ENCODE data around the gene ILK.

ILK gene

GRCh38 chr11:6603287-6604080 is at the start of gene ILK, which contains the start of gene RRP8:
ILK (plus strand) TSS chr11:6603774; CDS start chr11:6604272, 498 bp downstream.
RRP8 (minus strand) TSS chr11:6603616; CDS start chr11:6603502, 114 bp downstream.
- TF ChIP-seq CTCF (IDR thresholded peaks at IDR 0.05) = no peak

- no peak for TF ChIP-seq CTCF (IDR thresholded peaks at IDR 0.05)
These were observed 48.5 kb upstream of the ILK start for GRCh38 chr11:6554828-6555706.

GRCh38 chr11:6556139-6556949 is 47.2 kb upstream of the ILK start:
- TF ChIP-seq CTCF (IDR thresholded peaks at IDR 0.05) = no peak

GRCh38 chr11:6557063-6557462 is 46.5 kb upstream of the ILK start:
- no peak for TF ChIP-seq CTCF (IDR thresholded peaks at IDR 0.05)

GRCh38 chr11:6557761-6558674 is 45.6 kb upstream of the ILK start:
- TF ChIP-seq CTCF (IDR thresholded peaks at IDR 0.05) = no peak

GRCh38 chr11:6559369-6559768 is 44.2 kb upstream of the ILK start:
- TF ChIP-seq CTCF (IDR thresholded peaks at IDR 0.05) = no peak

Measured in LNCAP (cell line).